HL-60 (cell line): ENCODE measurements around the gene MPP2.

Experiments used
- DNase-seq, 2 experiments: peaks; one replicate each; pipeline ENCODE4 v3.0.0-alpha.2; 2010 to 2020; ENCODE audit warnings: low read depth in 1 of 2, low spot score in 1 of 2
- H3K27ac ChIP-seq: fragments of 250-450 bp; sonication (Bioruptor Pico); replicated peaks from 2 replicates; pipeline ENCODE4 v1.5.1; 2020; ENCODE audit warnings: mild to moderate bottlenecking, moderate library complexity
- H3K27me3 ChIP-seq: fragments of 250-450 bp; sonication (Bioruptor Pico); 2 replicates; pipeline ENCODE4 v1.5.1; 2021; ENCODE audit warnings: mild to moderate bottlenecking, moderate library complexity; ENCODE audit not compliant: insufficient read depth, poor library complexity, severe bottlenecking
- H3K4me3 ChIP-seq: replicated peaks from 2 replicates; pipeline ENCODE4 v1.5.1; 2011; ENCODE audit warnings: mild to moderate bottlenecking, control low read depth, low read length; ENCODE audit not compliant: insufficient read depth
- GABPA ChIP-seq: IDR thresholded peaks from 2 replicates; pipeline ENCODE4 v1.6.1; 2012; ENCODE audit warnings: low read depth
- POLR2AphosphoS5 ChIP-seq: IDR thresholded peaks from 2 replicates; pipeline ENCODE4 v1.6.1; 2012; ENCODE audit warnings: low read depth
- SPI1 ChIP-seq: IDR thresholded peaks from 2 replicates; pipeline ENCODE4 v1.6.1; 2012; ENCODE audit warnings: low read depth, mild to moderate bottlenecking, borderline replicate concordance
- TF ChIP-seq, protein P1 (sequence below): IDR thresholded peaks from 2 replicates; pipeline ENCODE4 v1.6.1; 2012; ENCODE audit warnings: low read depth; ENCODE audit not compliant: insufficient replicate concordance
- TF ChIP-seq, protein P2 (sequence below): IDR thresholded peaks from one replicate; pipeline ENCODE4 v1.5.1; 2011; ENCODE audit warnings: low read length, control low read depth, inconsistent platforms; ENCODE audit not compliant: insufficient read depth

Gene MPP2

DNA sequence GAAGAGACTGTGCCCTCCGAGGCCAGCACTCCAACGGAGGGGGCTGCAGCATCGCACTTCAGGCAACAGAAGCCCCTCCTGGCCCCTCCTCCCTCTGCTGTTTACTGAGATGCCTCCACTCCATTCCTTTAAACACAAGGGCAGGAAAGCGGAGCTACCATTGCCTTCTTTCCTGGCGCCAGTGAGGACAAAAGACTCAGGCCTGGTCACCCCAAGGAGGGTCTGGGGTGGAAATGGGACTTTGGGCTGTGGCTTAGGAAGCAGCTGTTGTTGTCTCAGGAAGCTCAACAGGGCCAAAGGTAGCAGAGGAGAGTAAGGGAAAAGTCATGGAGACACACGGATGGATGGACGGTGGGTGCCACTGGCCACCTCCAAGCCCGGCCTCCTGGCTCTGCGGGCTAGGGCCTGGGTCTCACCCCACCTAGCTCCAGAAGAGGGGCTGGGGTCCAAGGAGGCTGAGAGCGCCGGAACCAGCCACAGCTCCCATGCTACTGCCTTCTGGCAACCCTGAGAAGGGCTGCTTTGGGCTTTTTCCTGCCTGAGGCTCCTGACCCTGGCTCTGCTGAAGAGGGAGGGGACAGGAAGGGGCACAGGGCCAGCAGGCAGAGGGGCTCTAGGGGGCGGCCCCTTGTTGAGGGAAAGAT is 49.3 kb downstream of the MPP2 start:
- no peak for DNase-seq
- TF ChIP-seq SPI1, result no peak
- TF ChIP-seq, protein P1, sequence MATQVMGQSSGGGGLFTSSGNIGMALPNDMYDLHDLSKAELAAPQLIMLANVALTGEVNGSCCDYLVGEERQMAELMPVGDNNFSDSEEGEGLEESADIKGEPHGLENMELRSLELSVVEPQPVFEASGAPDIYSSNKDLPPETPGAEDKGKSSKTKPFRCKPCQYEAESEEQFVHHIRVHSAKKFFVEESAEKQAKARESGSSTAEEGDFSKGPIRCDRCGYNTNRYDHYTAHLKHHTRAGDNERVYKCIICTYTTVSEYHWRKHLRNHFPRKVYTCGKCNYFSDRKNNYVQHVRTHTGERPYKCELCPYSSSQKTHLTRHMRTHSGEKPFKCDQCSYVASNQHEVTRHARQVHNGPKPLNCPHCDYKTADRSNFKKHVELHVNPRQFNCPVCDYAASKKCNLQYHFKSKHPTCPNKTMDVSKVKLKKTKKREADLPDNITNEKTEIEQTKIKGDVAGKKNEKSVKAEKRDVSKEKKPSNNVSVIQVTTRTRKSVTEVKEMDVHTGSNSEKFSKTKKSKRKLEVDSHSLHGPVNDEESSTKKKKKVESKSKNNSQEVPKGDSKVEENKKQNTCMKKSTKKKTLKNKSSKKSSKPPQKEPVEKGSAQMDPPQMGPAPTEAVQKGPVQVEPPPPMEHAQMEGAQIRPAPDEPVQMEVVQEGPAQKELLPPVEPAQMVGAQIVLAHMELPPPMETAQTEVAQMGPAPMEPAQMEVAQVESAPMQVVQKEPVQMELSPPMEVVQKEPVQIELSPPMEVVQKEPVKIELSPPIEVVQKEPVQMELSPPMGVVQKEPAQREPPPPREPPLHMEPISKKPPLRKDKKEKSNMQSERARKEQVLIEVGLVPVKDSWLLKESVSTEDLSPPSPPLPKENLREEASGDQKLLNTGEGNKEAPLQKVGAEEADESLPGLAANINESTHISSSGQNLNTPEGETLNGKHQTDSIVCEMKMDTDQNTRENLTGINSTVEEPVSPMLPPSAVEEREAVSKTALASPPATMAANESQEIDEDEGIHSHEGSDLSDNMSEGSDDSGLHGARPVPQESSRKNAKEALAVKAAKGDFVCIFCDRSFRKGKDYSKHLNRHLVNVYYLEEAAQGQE, result no peak
- TF ChIP-seq, protein P2, sequence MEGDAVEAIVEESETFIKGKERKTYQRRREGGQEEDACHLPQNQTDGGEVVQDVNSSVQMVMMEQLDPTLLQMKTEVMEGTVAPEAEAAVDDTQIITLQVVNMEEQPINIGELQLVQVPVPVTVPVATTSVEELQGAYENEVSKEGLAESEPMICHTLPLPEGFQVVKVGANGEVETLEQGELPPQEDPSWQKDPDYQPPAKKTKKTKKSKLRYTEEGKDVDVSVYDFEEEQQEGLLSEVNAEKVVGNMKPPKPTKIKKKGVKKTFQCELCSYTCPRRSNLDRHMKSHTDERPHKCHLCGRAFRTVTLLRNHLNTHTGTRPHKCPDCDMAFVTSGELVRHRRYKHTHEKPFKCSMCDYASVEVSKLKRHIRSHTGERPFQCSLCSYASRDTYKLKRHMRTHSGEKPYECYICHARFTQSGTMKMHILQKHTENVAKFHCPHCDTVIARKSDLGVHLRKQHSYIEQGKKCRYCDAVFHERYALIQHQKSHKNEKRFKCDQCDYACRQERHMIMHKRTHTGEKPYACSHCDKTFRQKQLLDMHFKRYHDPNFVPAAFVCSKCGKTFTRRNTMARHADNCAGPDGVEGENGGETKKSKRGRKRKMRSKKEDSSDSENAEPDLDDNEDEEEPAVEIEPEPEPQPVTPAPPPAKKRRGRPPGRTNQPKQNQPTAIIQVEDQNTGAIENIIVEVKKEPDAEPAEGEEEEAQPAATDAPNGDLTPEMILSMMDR, result no peak
- TF ChIP-seq POLR2AphosphoS5, result no peak
- TF ChIP-seq GABPA, result no peak
- Histone ChIP-seq H3K4me3 (no peak overlapping the region), H3K27ac (no peak overlapping the region), H3K27me3 (peaks cover 5% of the 10 kb centered on the region)

DNA sequence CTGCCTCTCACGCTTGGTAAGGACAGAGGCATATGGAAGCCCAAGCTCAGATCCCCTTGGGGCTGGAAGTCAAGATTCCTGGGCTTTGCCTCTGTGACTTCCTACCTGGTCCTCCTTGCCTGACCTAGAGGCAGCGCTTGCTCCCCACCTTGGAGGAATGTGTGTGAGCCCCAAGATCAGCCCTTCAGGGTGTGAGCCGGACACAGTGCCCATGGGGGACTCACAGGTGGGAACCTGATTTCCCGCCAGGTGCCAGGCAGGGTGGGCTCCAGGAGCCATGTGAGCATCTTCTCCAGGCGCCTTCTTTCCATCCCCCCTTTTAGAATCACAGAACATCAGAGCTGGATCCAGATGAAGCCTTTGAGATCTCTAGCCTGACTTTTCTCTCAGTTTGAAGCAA is 50.2 kb downstream of the MPP2 start:
- Histone ChIP-seq H3K27ac (no peak overlapping the region), H3K27me3 (peaks cover 5% of the 10 kb centered on the region), H3K4me3 (no peak overlapping the region)
- TF ChIP-seq POLR2AphosphoS5, result no peak
- TF ChIP-seq GABPA, result no peak
- TF ChIP-seq, protein P2, result no peak
- no peak for TF ChIP-seq SPI1
- TF ChIP-seq, protein P1, result no peak
- DNase-seq, result no peak

DNA sequence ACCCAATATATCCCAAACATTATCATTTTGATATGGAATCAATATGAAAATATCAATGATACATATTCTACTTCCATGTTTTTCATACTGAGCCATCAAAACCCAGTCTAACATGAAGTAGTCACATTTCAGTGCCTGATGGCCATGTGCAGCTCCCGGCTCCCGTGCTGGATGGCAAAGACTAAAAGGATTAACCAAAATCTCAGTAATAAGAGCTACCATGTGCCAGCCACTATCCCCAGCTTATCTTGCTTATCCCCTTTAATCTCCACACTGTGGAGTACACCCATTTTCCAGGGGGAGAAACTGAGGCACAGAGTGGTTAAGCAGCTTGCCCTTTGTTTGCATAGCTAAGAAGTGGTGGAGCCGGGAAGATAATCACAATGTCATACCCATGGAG is 51.2 kb downstream of the MPP2 start:
- no peak for TF ChIP-seq POLR2AphosphoS5
- TF ChIP-seq, protein P1, result no peak
- no peak for TF ChIP-seq SPI1
- no peak for TF ChIP-seq GABPA
- TF ChIP-seq, protein P2, result no peak
- H3K27ac ChIP-seq, result no peak overlapping the region
- no peak overlapping the region for H3K4me3 ChIP-seq
- DNase-seq, result no peak
- H3K27me3 ChIP-seq, result peaks cover 5% of the 10 kb centered on the region
